Measurements from ENCODE around the gene DDIAS.

DNA sequence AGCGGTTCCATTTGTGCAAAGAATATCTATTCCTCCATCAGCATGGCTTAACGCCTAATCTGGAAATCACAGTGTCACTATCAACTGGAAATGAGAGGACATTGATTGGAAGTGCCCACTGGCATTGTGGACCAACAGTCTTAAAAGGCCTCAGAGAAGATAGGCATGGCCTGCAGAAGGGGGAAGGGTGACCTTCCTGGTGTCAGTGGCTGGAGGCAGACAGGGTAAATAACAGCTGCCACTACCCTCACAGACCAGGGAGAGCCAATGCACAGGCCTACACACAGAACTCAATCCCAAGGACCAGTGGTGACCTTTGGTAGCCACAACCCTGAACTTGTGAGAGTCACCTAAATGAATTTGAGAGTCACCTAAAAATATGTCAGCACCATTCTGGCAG is 36.0 kb downstream of the DDIAS start:
- TF ChIP-seq, protein P1, sequence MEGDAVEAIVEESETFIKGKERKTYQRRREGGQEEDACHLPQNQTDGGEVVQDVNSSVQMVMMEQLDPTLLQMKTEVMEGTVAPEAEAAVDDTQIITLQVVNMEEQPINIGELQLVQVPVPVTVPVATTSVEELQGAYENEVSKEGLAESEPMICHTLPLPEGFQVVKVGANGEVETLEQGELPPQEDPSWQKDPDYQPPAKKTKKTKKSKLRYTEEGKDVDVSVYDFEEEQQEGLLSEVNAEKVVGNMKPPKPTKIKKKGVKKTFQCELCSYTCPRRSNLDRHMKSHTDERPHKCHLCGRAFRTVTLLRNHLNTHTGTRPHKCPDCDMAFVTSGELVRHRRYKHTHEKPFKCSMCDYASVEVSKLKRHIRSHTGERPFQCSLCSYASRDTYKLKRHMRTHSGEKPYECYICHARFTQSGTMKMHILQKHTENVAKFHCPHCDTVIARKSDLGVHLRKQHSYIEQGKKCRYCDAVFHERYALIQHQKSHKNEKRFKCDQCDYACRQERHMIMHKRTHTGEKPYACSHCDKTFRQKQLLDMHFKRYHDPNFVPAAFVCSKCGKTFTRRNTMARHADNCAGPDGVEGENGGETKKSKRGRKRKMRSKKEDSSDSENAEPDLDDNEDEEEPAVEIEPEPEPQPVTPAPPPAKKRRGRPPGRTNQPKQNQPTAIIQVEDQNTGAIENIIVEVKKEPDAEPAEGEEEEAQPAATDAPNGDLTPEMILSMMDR (IDR thresholded peaks at IDR 0.05) = no peak
- TF ChIP-seq POLR2A (IDR thresholded peaks at IDR 0.05) = no peak

All from Peyer's patch (tissue), 4 donors.